Mesodermal cell (in vitro differentiated cells): ENCODE results near the gene RPTOR.
A peak's percentile ranks its signal among the peaks of the same experiment; 100 is the strongest.

Experiments
- H3K27ac ChIP-seq: 2 replicates; pipeline ENCODE4 v1.7.0; 2013; ENCODE audit warnings: mild to moderate bottlenecking, low read depth, low read length, moderate library complexity; ENCODE audit not compliant: severe bottlenecking
- H3K36me3 ChIP-seq: 2 replicates; pipeline ENCODE4 v1.7.1; 2013; ENCODE audit warnings: mild to moderate bottlenecking, low read length, moderate library complexity; ENCODE audit not compliant: control insufficient read depth, insufficient read depth
- H3K4me1 ChIP-seq: one replicate; pipeline ENCODE4 v1.7.1; 2013; ENCODE audit warnings: mild to moderate bottlenecking, low read length; ENCODE audit not compliant: insufficient read depth, control insufficient read depth, poor library complexity, severe bottlenecking
- H3K4me3 ChIP-seq: 2 replicates; pipeline ENCODE4 v1.7.0; 2013; ENCODE audit warnings: low read length, control low read depth, mild to moderate bottlenecking; ENCODE audit not compliant: insufficient read depth, poor library complexity, severe bottlenecking; ENCODE audit errors: extremely low read depth
- H3K9me3 ChIP-seq: 2 replicates; pipeline ENCODE4 v1.7.1; 2013; ENCODE audit warnings: mild to moderate bottlenecking, low read length, moderate library complexity; ENCODE audit not compliant: control insufficient read depth
- WGBS, 2 experiments: methylation state at CpG; one replicate each; pipeline ENCODE4 v1.1.5; 2013; ENCODE audit warnings: missing lambda C conversion rate in 2 of 2; ENCODE audit not compliant: insufficient coverage in 2 of 2; 5-methylcytosine and 5-hydroxymethylcytosine counted together

Gene RPTOR

DNA sequence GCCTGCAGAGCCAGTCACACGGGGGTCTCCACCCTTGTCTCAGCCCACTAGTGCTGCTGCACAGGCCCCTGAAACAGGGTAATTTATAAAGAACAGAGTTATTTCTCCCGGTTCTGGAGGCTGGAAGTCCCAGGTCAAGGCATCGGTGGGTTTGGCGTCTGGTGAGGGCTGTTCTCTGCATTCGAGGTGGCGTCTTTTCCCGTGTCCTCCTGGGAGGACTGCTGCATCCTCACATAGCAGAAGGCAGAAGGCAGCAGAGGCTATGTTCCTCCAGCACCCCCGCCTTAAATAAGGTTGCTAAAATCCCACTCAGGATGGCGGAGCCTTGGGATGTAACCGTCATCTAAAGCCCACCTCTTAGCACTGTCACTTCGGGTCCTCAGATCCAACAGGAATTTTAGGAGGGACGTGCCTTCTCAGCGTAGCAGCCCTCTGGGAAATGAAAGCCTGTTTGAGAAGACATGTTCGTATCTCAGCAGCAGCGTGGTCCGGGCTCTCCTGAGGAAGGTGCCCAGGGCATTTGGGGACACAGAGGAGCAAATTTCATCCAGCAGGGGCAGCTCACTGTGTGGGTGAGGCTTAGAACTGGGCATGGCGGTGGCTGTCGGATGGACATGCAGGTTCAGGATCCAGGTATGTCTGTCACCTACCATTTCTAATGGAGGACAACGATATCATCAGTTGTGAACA is 225.4 kb downstream of the RPTOR start:
- 90 to 96% methylated on average over 19 of the region's 19 CpGs for WGBS, 2 experiments
- H3K36me3 ChIP-seq = peaks cover 12% of the 10 kb centered on the region
- H3K4me3 ChIP-seq = no peak overlapping the region
- no peaks in the 10 kb centered on the region for H3K9me3 ChIP-seq
- no peak overlapping the region for H3K27ac ChIP-seq
- H3K4me1 ChIP-seq = peaks cover 27% of the 10 kb centered on the region

GRCh38 chr17:80770881-80771611 is 226.4 kb downstream of the RPTOR start:
- H3K36me3 ChIP-seq = peaks cover 12% of the 10 kb centered on the region
- no peak overlapping the region for H3K4me3 ChIP-seq
- no peaks in the 10 kb centered on the region for H3K9me3 ChIP-seq
- peak overlapping the region; percentile 23 for H3K27ac ChIP-seq
- peaks cover 20% of the 10 kb centered on the region for H3K4me1 ChIP-seq
- WGBS, 2 experiments = 86 to 89% methylated on average over 16 to 18 of the region's 21 CpGs

- 86 to 88% methylated on average over 10 to 11 of the region's 11 CpGs for WGBS, 2 experiments
- peaks cover 16% of the 10 kb centered on the region for H3K36me3 ChIP-seq
- H3K9me3 ChIP-seq = no peaks in the 10 kb centered on the region
- no peak overlapping the region for H3K4me3 ChIP-seq
- no peak overlapping the region for H3K27ac ChIP-seq
- peaks cover 20% of the 10 kb centered on the region for H3K4me1 ChIP-seq
Measured at GRCh38 chr17:80771612-80772005, 227.0 kb downstream of the RPTOR start.

GRCh38 chr17:80772906-80773242 is 228.2 kb downstream of the RPTOR start:
- Histone ChIP-seq H3K36me3 (peaks cover 16% of the 10 kb centered on the region), H3K27ac (peak overlapping the region; percentile 3), H3K9me3 (no peaks in the 10 kb centered on the region), H3K4me3 (no peak overlapping the region), H3K4me1 (peaks cover 20% of the 10 kb centered on the region)
- WGBS, 2 experiments = 89 to 96% methylated on average over 7 to 8 of the region's 8 CpGs

DNA sequence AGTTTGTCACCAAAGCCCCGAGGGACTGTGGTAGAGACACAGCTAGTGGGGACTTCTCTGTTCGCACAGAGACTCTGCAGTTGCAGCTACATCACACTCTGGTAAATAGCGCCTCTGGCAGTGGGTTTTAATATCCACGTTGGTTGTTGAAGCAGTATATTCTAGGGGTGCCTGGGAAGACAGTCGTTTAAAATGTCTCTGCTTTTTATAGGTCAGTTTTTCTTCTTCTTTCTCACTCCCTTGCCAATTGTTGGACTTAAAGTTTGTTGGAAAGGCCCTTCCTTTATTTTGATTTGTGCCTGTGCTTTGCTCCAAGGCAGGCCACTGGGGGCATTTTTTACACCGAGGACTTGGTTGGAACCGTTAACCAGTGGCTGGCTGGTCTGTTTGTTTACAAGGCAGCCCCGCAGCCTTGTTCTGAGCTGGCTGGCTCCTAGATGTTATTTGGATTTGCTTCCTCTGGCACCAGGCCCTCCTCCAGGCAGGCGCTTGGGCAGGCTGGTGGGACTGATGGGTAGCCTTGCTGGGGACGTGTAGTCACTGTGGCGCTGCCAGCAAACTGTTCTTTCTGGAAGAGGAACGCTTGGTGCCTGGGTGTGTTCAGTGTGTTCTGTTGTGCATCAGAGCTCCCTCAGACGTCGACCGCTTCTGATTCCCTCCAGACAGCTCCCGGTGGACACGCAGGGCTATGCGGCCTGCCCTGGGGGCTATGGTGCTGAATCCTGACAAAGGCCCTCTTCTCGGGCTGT is 228.8 kb downstream of the RPTOR start:
- 72 to 78% methylated on average over 14 to 16 of the region's 19 CpGs for WGBS, 2 experiments
- Histone ChIP-seq H3K27ac (peak overlapping the region; percentile 79), H3K9me3 (no peaks in the 10 kb centered on the region), H3K36me3 (peaks cover 17% of the 10 kb centered on the region), H3K4me1 (peaks cover 20% of the 10 kb centered on the region), H3K4me3 (no peak overlapping the region)

DNA sequence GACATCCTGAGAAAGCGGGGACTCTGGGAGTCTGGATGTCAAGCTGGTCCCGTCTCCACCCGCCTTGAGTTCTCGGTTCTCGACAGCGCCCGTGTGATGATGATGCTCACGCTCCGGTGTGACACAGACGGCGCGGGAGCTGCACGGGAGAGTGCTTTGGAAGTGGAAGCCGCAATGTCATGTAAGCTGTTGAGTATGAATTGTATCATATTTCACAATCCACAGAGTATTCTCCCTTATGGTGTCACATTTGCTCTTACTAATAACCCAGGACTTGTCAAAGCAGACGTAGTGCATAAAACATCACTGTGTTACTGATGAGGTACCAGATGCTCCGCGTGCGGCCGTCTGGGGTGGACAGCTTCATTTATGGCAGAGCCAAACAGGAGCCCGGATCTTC is 229.5 kb downstream of the RPTOR start:
- WGBS, 2 experiments = 95 to 98% methylated on average over 10 to 13 of the region's 20 CpGs
- no peaks in the 10 kb centered on the region for H3K9me3 ChIP-seq
- H3K4me1 ChIP-seq = peaks cover 20% of the 10 kb centered on the region
- H3K4me3 ChIP-seq = no peak overlapping the region
- H3K36me3 ChIP-seq = peaks cover 24% of the 10 kb centered on the region
- H3K27ac ChIP-seq = peak overlapping the region; percentile 79

- Histone ChIP-seq H3K9me3 (no peaks in the 10 kb centered on the region), H3K4me3 (no peak overlapping the region), H3K4me1 (peaks cover 20% of the 10 kb centered on the region), H3K36me3 (peaks cover 31% of the 10 kb centered on the region), H3K27ac (no peak overlapping the region)
- WGBS, 2 experiments = 91 to 94% methylated on average over 18 to 20 of the region's 21 CpGs
Measured at GRCh38 chr17:80774643-80775281, 230.1 kb downstream of the RPTOR start.

- WGBS, 2 experiments = 83 to 100% methylated on average over 2 of the region's 2 CpGs
- Histone ChIP-seq H3K4me3 (no peak overlapping the region), H3K9me3 (no peaks in the 10 kb centered on the region), H3K27ac (no peak overlapping the region), H3K36me3 (peaks cover 27% of the 10 kb centered on the region), H3K4me1 (peaks cover 23% of the 10 kb centered on the region)
Measured at GRCh38 chr17:80775863-80776262, 231.2 kb downstream of the RPTOR start.

DNA sequence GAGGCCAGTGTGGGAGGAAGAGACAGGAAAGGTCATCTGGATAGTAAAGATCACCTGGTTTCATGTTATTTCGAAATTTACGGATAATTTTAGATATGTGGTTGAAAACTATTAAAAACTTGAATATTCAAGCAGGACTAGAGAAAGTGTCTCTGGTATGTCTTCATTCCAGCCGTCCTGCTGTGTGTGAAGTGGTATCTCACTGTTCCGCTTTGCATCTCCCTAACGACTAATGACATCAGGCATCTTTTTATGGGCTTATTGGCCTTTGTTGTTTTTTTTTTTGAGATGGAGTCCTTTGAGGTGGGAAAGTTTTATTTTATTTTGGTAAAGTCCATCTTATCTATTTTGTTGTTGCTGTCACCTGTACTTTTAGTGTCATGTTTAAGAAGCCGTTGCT is 232.6 kb downstream of the RPTOR start:
- 85 to 90% methylated on average over 4 to 6 of the region's 6 CpGs for WGBS, 2 experiments
- H3K4me3 ChIP-seq = no peak overlapping the region
- H3K27ac ChIP-seq = no peak overlapping the region
- peaks cover 22% of the 10 kb centered on the region for H3K36me3 ChIP-seq
- no peaks in the 10 kb centered on the region for H3K9me3 ChIP-seq
- peaks cover 33% of the 10 kb centered on the region for H3K4me1 ChIP-seq

DNA sequence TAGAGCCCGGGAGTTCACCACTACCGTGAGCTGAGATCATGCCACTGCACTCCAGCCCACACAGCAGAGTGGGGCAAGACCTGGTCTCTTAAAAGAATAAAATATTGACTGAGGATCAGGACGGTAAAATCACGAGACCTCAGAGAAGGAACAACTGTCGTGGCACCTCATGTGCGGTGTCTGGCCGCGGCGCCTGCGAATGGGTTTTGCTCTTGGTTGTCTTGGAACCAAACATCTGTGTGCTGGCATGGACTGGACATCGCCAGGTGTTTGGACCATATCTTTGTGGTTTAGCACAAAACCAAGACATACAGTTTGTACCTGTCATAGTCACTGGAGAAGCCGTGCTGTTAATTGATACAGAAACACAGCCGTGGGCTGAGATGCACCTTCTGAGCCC is 234.1 kb downstream of the RPTOR start:
- peaks cover 33% of the 10 kb centered on the region for H3K4me1 ChIP-seq
- no peak overlapping the region for H3K4me3 ChIP-seq
- 96 to 97% methylated on average over 13 of the region's 13 CpGs for WGBS, 2 experiments
- H3K36me3 ChIP-seq = peaks cover 22% of the 10 kb centered on the region
- H3K27ac ChIP-seq = no peak overlapping the region
- H3K9me3 ChIP-seq = no peaks in the 10 kb centered on the region
